Loucy (cell line): ENCODE results near the gene ANGPTL7.

Experiments
- CTCF ChIP-seq: fragments of 200-600 bp; sonication (generic); conservative IDR thresholded peaks from 2 replicates; pipeline ENCODE4 v1.5.1; 2014; ENCODE audit warnings: mild to moderate bottlenecking, antibody characterized with exemption, low read length
- EZH2phosphoT487 ChIP-seq: fragments of 200-600 bp; IDR thresholded peaks from 2 replicates; pipeline ENCODE4 v1.6.1; 2018; ENCODE audit warnings: antibody characterized with exemption, mild to moderate bottlenecking, moderate library complexity, borderline replicate concordance

GRCh38 chr1:11237356-11237755 is 48.2 kb downstream of the ANGPTL7 start:
- TF ChIP-seq CTCF (no peak), EZH2phosphoT487 (no peak)
